Hepatocyte (in vitro differentiated cells): Measurements from ENCODE around the gene PTPRU. TPM values are rescaled to one million over a fixed set of nuclear protein-coding genes. Genes with fewer than 3 reads are reported as not detected.
A peak's percentile ranks its signal among the peaks of the same experiment; 100 is the strongest.

Source experiments
- DNase-seq: peaks from one replicate; pipeline ENCODE4 v3.0.0-alpha.2; 2016; ENCODE audit warnings: low spot score
- H2AFZ ChIP-seq: fragments of 200-600 bp; sonication (generic); 2 replicates; pipeline ENCODE4 v1.6.0; 2016; ENCODE audit warnings: antibody characterized with exemption, mild to moderate bottlenecking
- H3K27ac ChIP-seq: fragments of 200-600 bp; sonication (generic); 2 replicates; pipeline ENCODE4 v1.5.1; 2016; ENCODE audit warnings: mild to moderate bottlenecking
- H3K27me3 ChIP-seq: fragments of 200-600 bp; sonication (generic); 2 replicates; pipeline ENCODE4 v1.6.1; 2016
- H3K36me3 ChIP-seq: fragments of 200-600 bp; sonication (generic); replicated peaks from 2 replicates; pipeline ENCODE4 v1.5.1; 2016; ENCODE audit warnings: low read depth; ENCODE audit not compliant: insufficient read depth
- H3K4me1 ChIP-seq: fragments of 200-600 bp; sonication (generic); 2 replicates; pipeline ENCODE4 v1.5.1; 2016; ENCODE audit warnings: mild to moderate bottlenecking, moderate library complexity; ENCODE audit not compliant: insufficient read depth
- H3K4me2 ChIP-seq: fragments of 200-600 bp; sonication (generic); 2 replicates; pipeline ENCODE4 v1.6.0; 2016
- H3K4me3 ChIP-seq: fragments of 200-600 bp; sonication (generic); 2 replicates; pipeline ENCODE4 v1.5.1; 2016; ENCODE audit warnings: mild to moderate bottlenecking
- H3K79me2 ChIP-seq: fragments of 200-600 bp; sonication (generic); 2 replicates; pipeline ENCODE4 v1.6.0; 2017; ENCODE audit warnings: mild to moderate bottlenecking
- H3K9me2 ChIP-seq: fragments of 200-600 bp; sonication (generic); replicated peaks from 2 replicates; pipeline ENCODE4 v1.6.0; 2017; ENCODE audit warnings: mild to moderate bottlenecking; ENCODE audit not compliant: insufficient read depth
- H3K9me3 ChIP-seq: fragments of 200-600 bp; sonication (generic); 2 replicates; pipeline ENCODE4 v1.5.1; 2016; ENCODE audit warnings: low read depth, mild to moderate bottlenecking
- H4K20me1 ChIP-seq: fragments of 200-600 bp; sonication (generic); 2 replicates; pipeline ENCODE4 v1.6.0; 2016; ENCODE audit warnings: mild to moderate bottlenecking; ENCODE audit not compliant: insufficient read depth, poor library complexity, severe bottlenecking
- EZH2 ChIP-seq: fragments of 200-600 bp; sonication (generic); IDR thresholded peaks from 2 replicates; pipeline ENCODE4 v1.6.1; 2016; ENCODE audit warnings: antibody characterized with exemption, mild to moderate bottlenecking, borderline replicate concordance
- EZH2phosphoT487 ChIP-seq: fragments of 200-600 bp; sonication (generic); IDR thresholded peaks from one replicate; pipeline ENCODE4 v1.6.1; 2018; ENCODE audit warnings: antibody characterized with exemption, mild to moderate bottlenecking, low read depth, moderate library complexity; ENCODE audit not compliant: unreplicated experiment, severe bottlenecking
- WGBS: methylation state at CpG from one replicate; pipeline ENCODE4 v1.1.6; 2016; ENCODE audit warnings: low lambda C conversion rate; ENCODE audit errors: missing lambda C conversion rate; 5-methylcytosine and 5-hydroxymethylcytosine counted together
- polyA plus RNA-seq: library from polyadenylated mRNA; unstranded; fragments of >200 nt; fragmentation: Nextera tagmentation; extraction: Ambion mirVana; gene quantifications from 2 replicates; pipeline ENCODE4 v1.2.1, GENCODE V29; 2016
- total RNA-seq: library from RNA; depleted of rRNA; stranded (reverse); fragments of >200 nt; gene quantifications from 2 replicates; pipeline ENCODE4 v1.2.3, GENCODE V29; 2014
- TF ChIP-seq, protein P1 (sequence below): fragments of 200-600 bp; sonication (generic); IDR thresholded peaks from 2 replicates; pipeline ENCODE4 v1.5.1; 2016; ENCODE audit warnings: antibody characterized with exemption, mild to moderate bottlenecking; ENCODE audit not compliant: poor library complexity

The PTPRU gene
- total and polyA plus RNA-seq, 2 experiments from 2014 or later = 34.3 to 38.7 TPM

DNA sequence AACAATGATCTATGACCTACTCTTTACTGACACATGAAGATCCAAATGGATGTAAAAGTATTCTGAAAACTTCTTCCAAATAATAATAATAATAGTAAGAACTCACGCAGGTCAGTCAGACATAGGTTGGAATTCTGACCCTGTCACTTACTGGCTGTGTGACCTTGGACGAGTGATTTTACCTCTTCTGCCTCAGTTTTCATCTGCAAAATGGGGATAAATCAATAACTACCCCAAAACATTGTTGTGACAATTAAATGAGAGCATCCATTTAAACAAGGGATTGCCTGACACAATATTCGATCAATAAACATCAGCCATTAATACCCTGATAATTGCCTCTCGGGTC is 6.1 kb upstream of the PTPRU start:
- Histone ChIP-seq H3K4me2 (peak overlapping the region; percentile 84), H3K9me2 (no peaks in the 10 kb centered on the region), H3K9me3 (no peaks in the 10 kb centered on the region), H3K79me2 (peaks cover 12% of the 10 kb centered on the region), H3K4me1 (no peaks in the 10 kb centered on the region), H3K36me3 (no peaks in the 10 kb centered on the region), H3K4me3 (peak overlapping the region; percentile 78), H3K27me3 (no peaks in the 10 kb centered on the region), H2AFZ (peak overlapping the region; percentile 73), H3K27ac (no peak overlapping the region), H4K20me1 (no peaks in the 10 kb centered on the region)
- TF ChIP-seq EZH2phosphoT487 (no peak), EZH2 (no peak)
- TF ChIP-seq, protein P1, sequence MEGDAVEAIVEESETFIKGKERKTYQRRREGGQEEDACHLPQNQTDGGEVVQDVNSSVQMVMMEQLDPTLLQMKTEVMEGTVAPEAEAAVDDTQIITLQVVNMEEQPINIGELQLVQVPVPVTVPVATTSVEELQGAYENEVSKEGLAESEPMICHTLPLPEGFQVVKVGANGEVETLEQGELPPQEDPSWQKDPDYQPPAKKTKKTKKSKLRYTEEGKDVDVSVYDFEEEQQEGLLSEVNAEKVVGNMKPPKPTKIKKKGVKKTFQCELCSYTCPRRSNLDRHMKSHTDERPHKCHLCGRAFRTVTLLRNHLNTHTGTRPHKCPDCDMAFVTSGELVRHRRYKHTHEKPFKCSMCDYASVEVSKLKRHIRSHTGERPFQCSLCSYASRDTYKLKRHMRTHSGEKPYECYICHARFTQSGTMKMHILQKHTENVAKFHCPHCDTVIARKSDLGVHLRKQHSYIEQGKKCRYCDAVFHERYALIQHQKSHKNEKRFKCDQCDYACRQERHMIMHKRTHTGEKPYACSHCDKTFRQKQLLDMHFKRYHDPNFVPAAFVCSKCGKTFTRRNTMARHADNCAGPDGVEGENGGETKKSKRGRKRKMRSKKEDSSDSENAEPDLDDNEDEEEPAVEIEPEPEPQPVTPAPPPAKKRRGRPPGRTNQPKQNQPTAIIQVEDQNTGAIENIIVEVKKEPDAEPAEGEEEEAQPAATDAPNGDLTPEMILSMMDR = no peak
- no peak for DNase-seq
- WGBS = 26% methylated on average over 4 of the region's 4 CpGs

- Histone ChIP-seq H3K9me2 (no peaks in the 10 kb centered on the region), H4K20me1 (no peaks in the 10 kb centered on the region), H2AFZ (peak within 1 kb of the TSS; percentile 98), H3K4me1 (no peaks in the 10 kb centered on the region), H3K79me2 (peaks cover 12% of the 10 kb centered on the region), H3K4me2 (peak within 1 kb of the TSS; percentile 84), H3K27me3 (no peaks in the 10 kb centered on the region), H3K9me3 (no peaks in the 10 kb centered on the region), H3K36me3 (no peaks in the 10 kb centered on the region), H3K4me3 (peak within 1 kb of the TSS; percentile 78), H3K27ac (peak within 1 kb of the TSS; percentile 64)
- 6% methylated on average over 46 of the region's 52 CpGs for WGBS
- peak; percentile 95 for DNase-seq
- TF ChIP-seq EZH2phosphoT487 = no peak
- TF ChIP-seq, protein P1 = peak; percentile 5
These were observed 5.6 kb upstream of the PTPRU start, which contains the start of gene MECR for GRCh38 chr1:29230553-29231378. Gene MECR, minus strand, starts transcription at chr1:29230934. Its CDS starts 28 bp downstream, at chr1:29230906.

GRCh38 chr1:29232387-29232786 is 3.9 kb upstream of the PTPRU start:
- H4K20me1 ChIP-seq = no peaks in the 10 kb centered on the region
- H3K4me2 ChIP-seq = no peak overlapping the region
- no peak for DNase-seq
- no peaks in the 10 kb centered on the region for H3K9me3 ChIP-seq
- no peak for TF ChIP-seq EZH2
- TF ChIP-seq, protein P1 = no peak
- TF ChIP-seq EZH2phosphoT487 = no peak
- H3K27ac ChIP-seq = no peak overlapping the region
- 83% methylated on average over 3 of the region's 3 CpGs for WGBS
- H2AFZ ChIP-seq = no peak overlapping the region
- no peaks in the 10 kb centered on the region for H3K4me1 ChIP-seq
- H3K79me2 ChIP-seq = peaks cover 17% of the 10 kb centered on the region
- H3K27me3 ChIP-seq = no peaks in the 10 kb centered on the region
- H3K9me2 ChIP-seq = no peaks in the 10 kb centered on the region
- no peaks in the 10 kb centered on the region for H3K36me3 ChIP-seq
- H3K4me3 ChIP-seq = no peak overlapping the region
